Neural crest cell (in vitro differentiated cells): Measurements from ENCODE around the gene ADGRB3. TPM values are rescaled to one million over a fixed set of nuclear protein-coding genes. Genes with fewer than 3 reads are reported as not detected.

ENCODE experiments used
- DNase-seq: peaks from one replicate; pipeline ENCODE4 v3.0.0; 2021; ENCODE audit warnings: low read depth, mixed read lengths, low spot score
- H3K27ac Mint-ChIP-seq: one replicate; pipeline ENCODE4 v1.8.0; 2021; ENCODE audit warnings: mild to moderate bottlenecking, mixed read lengths; ENCODE audit not compliant: unreplicated experiment
- H3K27me3 Mint-ChIP-seq: 2 replicates; pipeline ENCODE4 v1.8.0; 2021; ENCODE audit warnings: low read depth, mild to moderate bottlenecking, mixed read lengths
- H3K36me3 Mint-ChIP-seq: 2 replicates; pipeline ENCODE4 v1.8.0; 2021; ENCODE audit warnings: low read depth, mild to moderate bottlenecking, mixed read lengths
- H3K4me1 Mint-ChIP-seq: 2 replicates; pipeline ENCODE4 v1.8.0; 2021; ENCODE audit warnings: mixed read lengths
- H3K4me3 Mint-ChIP-seq: one replicate; pipeline ENCODE4 v1.8.0; 2021; ENCODE audit warnings: mild to moderate bottlenecking, mixed read lengths
- H3K9me3 Mint-ChIP-seq: 2 replicates; pipeline ENCODE4 v1.8.0; 2021; ENCODE audit warnings: mixed read lengths
- CTCF ChIP-seq: fragments of 200-600 bp; sonication (generic); conservative IDR thresholded peaks from 2 replicates; pipeline ENCODE4 v1.5.0; 2021; ENCODE audit warnings: antibody characterized with exemption, mild to moderate bottlenecking
- total RNA-seq: library from RNA; stranded (reverse); gene quantifications from 2 replicates; pipeline ENCODE4 v1.2.1, GENCODE V29; 2021

Gene ADGRB3
- total RNA-seq, 1 donor from 2014 or later: 5.1 TPM

DNA sequence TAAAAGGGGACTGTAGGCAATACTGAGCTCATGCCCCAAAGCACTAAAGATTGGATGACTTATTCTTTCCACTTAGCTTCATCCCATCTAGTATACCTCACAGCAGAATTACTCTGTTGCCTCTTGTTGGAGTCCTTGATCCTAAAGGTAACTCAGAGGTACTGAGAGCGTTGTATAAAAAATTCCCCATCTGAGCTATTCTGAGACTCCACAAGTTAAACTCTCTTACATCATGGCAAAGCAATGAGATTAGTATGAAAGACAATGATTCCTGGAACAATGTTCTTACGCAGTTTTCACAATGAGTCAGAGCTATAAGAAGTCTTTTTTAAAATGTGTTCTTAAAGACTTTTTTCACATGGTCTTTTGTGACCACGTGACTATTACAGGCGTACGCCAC is 370.1 kb downstream of the ADGRB3 start:
- TF ChIP-seq CTCF: no peak
- Mint-ChIP-seq H3K27me3 (no peaks in the 10 kb centered on the region), H3K9me3 (peaks cover 2% of the 10 kb centered on the region), H3K4me3 (no peak overlapping the region), H3K36me3 (no peaks in the 10 kb centered on the region), H3K27ac (no peak overlapping the region), H3K4me1 (no peaks in the 10 kb centered on the region)
- no peak for DNase-seq

DNA sequence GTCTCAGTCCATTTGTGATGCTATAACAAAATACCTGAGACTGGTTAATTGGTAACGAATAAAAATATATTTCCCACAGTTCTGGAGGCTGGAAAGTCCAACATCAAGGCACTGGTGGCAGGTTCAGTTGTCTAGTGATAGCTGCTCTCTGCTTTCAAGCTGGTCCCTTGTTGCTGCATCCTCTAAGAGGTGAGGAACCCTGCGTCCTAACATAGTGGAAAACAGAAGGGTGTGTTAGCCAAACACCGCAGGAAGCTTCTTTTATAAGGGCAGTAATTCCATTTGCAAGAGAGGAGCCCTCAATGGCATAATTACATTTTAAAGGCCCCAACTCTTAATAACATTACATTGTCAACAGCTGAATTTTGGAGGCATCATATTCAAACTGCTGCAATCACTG is 372.7 kb downstream of the ADGRB3 start:
- no peak for TF ChIP-seq CTCF
- Mint-ChIP-seq H3K27ac (no peak overlapping the region), H3K4me3 (no peak overlapping the region), H3K9me3 (no peaks in the 10 kb centered on the region), H3K36me3 (no peaks in the 10 kb centered on the region), H3K4me1 (peaks cover 10% of the 10 kb centered on the region), H3K27me3 (no peaks in the 10 kb centered on the region)
- DNase-seq: no peak

DNA sequence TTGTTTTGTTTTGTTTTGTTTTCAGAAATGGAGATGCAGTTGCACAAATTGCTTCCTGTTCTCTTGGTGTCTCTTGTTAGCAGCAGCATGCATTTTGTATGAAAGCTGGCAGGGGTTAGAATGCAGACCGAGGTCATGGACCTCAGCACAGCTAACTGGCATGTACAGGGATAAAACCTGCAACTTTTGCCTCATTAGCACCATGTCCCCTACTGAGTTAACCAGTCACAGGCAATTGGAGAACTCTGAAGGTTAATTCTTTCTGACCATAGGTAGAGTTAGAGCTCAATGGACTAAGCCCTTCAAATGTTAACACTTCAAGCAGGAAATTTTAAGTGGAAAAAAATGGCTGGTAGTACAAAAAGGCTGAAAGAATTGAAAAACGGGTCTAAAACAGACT is 377.1 kb downstream of the ADGRB3 start:
- H3K27me3 Mint-ChIP-seq: no peaks in the 10 kb centered on the region

DNA sequence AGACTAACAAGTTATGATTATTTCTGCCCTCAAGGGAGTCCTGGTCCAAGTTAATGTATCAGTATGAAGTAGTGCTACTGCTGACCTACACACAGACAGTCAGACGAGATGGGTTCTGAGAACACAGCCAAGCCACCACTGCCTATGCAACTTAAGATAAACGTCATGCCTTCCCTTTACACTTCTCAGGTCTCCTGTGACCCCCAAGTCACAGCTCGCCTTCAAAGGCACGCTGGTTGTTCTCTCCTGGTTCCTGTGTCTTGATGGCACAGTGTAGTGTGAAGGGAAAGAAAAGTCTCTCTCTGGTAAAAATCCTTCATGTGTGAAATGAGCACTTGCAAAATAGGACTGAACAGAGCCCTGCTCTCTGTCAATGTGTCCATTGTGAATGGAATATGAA is 377.8 kb downstream of the ADGRB3 start:
- Mint-ChIP-seq H3K27me3 (no peaks in the 10 kb centered on the region), H3K27ac (no peak overlapping the region), H3K9me3 (no peaks in the 10 kb centered on the region), H3K4me1 (peaks cover 14% of the 10 kb centered on the region), H3K4me3 (no peak overlapping the region), H3K36me3 (no peaks in the 10 kb centered on the region)
- no peak for TF ChIP-seq CTCF
- no peak for DNase-seq

More for the DNA sequence above, 377.1 kb downstream of the ADGRB3 start:
- Mint-ChIP-seq H3K4me3 (no peak overlapping the region), H3K9me3 (no peaks in the 10 kb centered on the region), H3K36me3 (no peaks in the 10 kb centered on the region), H3K4me1 (peaks cover 14% of the 10 kb centered on the region), H3K27ac (no peak overlapping the region)
- no peak for DNase-seq
- no peak for TF ChIP-seq CTCF

DNA sequence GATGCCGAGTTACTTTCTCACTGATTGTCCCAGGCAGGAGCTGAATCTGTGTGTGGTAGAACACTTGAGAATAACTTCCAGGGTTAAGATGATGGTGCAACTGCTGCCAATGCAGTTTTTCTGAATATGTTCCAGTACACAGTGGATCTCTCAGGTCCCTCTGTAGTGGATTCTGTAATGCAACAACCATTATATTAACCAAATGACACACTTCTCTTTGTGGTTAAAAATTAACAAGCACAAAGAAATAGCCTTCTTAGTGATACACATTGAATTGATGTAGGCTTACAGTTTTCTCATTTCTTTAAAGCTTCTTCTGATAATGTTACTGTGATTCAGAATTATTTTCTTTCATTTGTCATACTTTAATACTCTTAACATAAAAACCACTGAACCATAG is 383.8 kb downstream of the ADGRB3 start:
- peaks cover 3% of the 10 kb centered on the region for H3K9me3 Mint-ChIP-seq

More for the DNA sequence above, 383.8 kb downstream of the ADGRB3 start:
- Mint-ChIP-seq H3K27ac (no peak overlapping the region), H3K4me3 (no peak overlapping the region), H3K27me3 (no peaks in the 10 kb centered on the region), H3K36me3 (no peaks in the 10 kb centered on the region), H3K4me1 (no peaks in the 10 kb centered on the region)
- no peak for DNase-seq
- no peak for TF ChIP-seq CTCF
